ENCODE measurements around the gene NIFK.
A peak's percentile ranks its signal among the peaks of the same experiment; 100 is the strongest.

Gene NIFK

DNA sequence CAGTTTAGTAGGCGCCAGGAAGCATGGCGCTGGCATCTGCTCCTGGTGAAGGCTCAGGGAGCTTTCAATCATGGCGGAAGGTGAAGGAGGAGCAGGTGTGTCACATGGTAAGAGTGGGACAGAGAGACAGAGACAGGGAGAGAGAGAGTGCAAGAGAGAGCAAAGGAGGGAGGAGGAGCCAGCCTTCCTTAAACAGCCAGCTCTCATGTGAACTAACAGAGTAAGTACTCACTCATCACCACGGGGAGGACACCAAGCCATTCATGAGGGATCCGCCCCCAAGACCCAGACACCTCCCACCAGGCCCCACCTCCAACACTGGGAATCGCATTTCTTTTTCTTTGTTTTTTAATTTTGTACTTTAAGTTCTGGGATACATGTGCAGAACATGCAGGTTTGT is 46.6 kb downstream of the NIFK start:
- Mint-ChIP-seq H3K4me3 (no peak overlapping the region), H3K9me3 (no peaks in the 10 kb centered on the region), H3K27ac (no peak overlapping the region), H3K4me1 (peaks cover 6% of the 10 kb centered on the region), H3K36me3 (no peaks in the 10 kb centered on the region)
- ATAC-seq (no peak), DNase-seq (ENCODE audit: low spot score in 2 of 2) (no peak)

DNA sequence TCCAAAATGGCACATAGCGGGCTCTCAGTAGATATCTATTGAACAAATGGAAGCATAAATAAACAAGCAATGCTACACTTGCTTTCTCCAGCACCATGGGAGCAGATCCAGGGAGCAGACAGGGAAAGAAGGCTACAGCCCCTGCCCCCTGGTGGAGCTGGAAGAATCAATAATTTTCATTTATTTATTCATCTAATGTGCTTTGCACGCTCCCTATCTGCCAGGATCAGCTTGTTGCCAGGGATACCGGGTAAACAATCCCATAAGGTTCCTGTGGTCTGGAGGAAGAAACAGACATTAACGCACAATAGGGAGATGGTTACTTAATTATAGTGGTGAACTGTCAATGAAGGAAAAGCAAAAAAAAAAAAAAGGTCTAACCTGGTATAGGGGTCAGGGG is 47.3 kb downstream of the NIFK start:
- peaks cover under 1% of the 10 kb centered on the region for H3K9me3 Mint-ChIP-seq
- H3K27ac Mint-ChIP-seq, result no peak overlapping the region
- H3K36me3 Mint-ChIP-seq, result no peaks in the 10 kb centered on the region
- DNase-seq (ENCODE audit: low spot score in 2 of 2) (no peak), ATAC-seq (no peak)
- H3K4me1 Mint-ChIP-seq, result peaks cover 6% of the 10 kb centered on the region
- no peak overlapping the region for H3K4me3 Mint-ChIP-seq

DNA sequence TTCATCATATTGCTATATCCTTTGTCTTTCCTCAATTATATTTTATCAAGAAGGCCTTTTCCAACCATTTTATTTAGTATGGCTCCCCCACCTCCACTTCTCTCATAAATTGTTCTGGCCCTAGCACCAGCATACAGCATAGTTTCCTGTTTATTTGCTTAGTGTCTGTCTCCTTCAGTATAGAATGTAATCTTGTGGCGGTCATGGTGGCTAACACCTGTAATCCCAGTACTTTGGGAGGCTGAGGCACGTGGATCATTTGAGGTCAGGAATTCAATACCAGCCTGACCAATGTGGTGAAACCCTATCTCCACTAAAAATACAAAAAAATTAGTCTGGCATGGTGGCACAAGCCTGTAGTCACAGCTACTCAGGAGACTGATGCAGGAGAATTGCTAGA is 47.9 kb downstream of the NIFK start:
- Mint-ChIP-seq H3K27ac (no peak overlapping the region), H3K4me1 (peaks cover 6% of the 10 kb centered on the region)

DNA sequence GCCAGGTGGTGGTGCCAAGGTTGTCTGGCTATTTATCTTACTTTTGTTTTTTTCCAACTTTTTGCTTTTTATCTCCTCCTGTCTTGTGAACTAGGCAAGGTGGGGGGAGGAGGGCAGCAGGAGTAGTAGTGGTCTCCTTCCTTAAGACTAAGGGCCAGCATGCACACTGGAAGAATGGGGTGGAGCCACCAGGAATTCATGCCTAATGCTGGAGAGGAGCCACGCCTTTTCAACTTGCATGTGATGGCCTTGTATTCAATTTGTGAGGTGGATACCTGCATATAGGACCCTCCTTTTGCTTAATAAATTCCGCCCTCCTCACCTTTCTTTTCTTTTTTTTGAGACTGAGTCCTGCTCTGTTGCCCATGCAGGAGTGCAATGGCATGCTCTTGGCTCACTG is 49.8 kb downstream of the NIFK start:
- peaks cover 6% of the 10 kb centered on the region for H3K4me1 Mint-ChIP-seq
- DNase-seq (ENCODE audit: low spot score in 2 of 2), result no peak
- no peaks in the 10 kb centered on the region for H3K36me3 Mint-ChIP-seq
- no peak overlapping the region for H3K4me3 Mint-ChIP-seq
- peaks cover 13% of the 10 kb centered on the region for H3K9me3 Mint-ChIP-seq
- H3K27ac Mint-ChIP-seq, result no peak overlapping the region
- no peak for ATAC-seq

More for the DNA sequence above, 47.9 kb downstream of the NIFK start:
- H3K4me3 Mint-ChIP-seq, result no peak overlapping the region
- ATAC-seq (peak; percentile 43), DNase-seq (ENCODE audit: low spot score in 2 of 2) (no peak)
- peaks cover 6% of the 10 kb centered on the region for H3K9me3 Mint-ChIP-seq
- no peaks in the 10 kb centered on the region for H3K36me3 Mint-ChIP-seq

DNA sequence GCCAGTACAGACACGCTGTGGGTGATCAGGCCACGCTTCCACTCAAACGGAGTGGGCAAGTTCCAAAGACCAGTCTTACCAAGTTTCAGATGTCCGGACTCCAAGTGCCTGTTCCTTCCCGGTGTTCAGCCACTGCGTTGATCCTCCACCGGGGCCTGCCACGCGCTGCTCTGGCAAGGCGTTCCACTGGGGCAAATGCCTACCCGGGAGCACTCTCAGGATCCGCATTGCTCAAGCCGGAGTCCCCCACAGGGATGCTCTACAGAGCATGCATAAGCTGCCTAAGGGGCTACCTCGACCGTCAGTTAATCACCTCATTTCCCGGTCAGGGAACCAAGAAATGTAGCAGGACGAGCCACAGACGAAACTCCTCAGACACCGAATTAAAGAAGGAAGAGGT is 50.5 kb downstream of the NIFK start:
- ATAC-seq, result no peak
- Mint-ChIP-seq H3K4me3 (no peak overlapping the region), H3K27ac (no peak overlapping the region), H3K9me3 (peaks cover 15% of the 10 kb centered on the region), H3K4me1 (peaks cover 6% of the 10 kb centered on the region), H3K36me3 (no peaks in the 10 kb centered on the region)
- no peak for DNase-seq (ENCODE audit: low spot score in 2 of 2)

DNA sequence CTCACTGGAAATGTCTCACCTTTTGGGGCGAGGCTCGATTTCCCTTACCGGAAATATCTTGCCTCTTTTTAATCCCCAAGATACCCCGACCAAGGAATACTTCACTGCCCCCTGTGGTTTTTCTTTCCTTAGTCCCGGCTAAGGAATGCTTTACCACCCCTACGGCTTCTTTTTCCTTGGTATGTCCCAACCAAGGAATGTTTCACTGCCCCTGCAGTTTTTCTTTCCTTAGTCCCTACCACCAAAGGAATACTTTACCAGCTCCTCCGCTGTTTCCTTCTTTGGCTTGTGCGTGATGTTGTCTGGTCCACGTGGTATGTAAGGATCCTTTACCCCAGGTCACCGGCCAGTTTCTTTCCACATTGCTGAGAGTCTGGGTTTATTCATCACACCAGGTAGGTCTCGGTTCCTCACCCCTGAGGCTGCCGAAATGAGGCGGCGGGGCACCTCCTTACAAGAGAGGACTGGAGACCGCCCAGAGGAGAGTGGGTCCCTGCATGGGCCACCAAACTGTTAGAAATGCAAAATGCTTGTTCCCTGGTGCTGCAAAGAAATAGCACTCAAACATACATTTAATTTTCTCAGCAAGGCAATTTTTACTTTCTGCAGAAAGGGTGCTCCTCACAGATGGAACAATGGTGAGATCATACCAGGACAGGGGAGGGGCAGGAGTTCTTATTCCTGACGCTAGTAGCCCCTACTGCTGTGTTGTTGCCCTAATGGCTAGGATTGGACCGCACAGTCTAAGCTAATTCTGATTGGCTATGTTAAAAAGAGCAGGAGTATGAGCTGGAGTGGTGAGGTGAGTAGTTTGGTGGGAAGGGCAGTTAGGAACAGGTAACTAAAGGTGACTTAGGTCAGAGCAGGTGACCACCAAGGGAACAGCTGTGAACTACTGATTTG is 54.0 kb downstream of the NIFK start:
- no peak overlapping the region for H3K27ac Mint-ChIP-seq
- H3K36me3 Mint-ChIP-seq, result no peaks in the 10 kb centered on the region
- no peak overlapping the region for H3K4me3 Mint-ChIP-seq
- H3K4me1 Mint-ChIP-seq, result no peaks in the 10 kb centered on the region
- H3K9me3 Mint-ChIP-seq, result peaks cover 18% of the 10 kb centered on the region
- no peak for DNase-seq (ENCODE audit: low spot score in 2 of 2)
- no peak for ATAC-seq

DNA sequence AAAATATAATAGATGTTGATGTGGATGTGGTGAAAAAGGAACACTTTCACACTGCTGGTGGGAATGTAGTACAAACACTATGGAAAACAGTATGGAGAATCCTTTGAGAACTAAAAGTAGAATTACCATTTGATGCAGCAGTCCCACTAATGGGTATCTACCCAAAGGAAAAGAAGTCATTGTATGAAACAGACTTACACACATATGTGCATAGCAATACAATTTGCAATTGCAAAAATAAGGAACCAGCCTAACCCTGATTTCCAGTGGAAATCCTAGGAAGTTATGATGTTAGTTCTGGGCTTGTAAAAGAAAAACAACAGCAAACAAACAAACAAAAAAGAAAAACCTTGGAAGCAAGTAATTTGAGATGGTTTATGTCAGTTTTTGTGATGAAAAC is 58.8 kb downstream of the NIFK start:
- Mint-ChIP-seq H3K4me3 (no peak overlapping the region), H3K4me1 (no peaks in the 10 kb centered on the region), H3K27ac (no peak overlapping the region), H3K36me3 (no peaks in the 10 kb centered on the region), H3K9me3 (peaks cover 20% of the 10 kb centered on the region)
- DNase-seq (ENCODE audit: low spot score in 2 of 2) (no peak), ATAC-seq (no peak)
